K562 (cell line): ENCODE data around the gene PIM3. TPM values are rescaled to one million over a fixed set of nuclear protein-coding genes. Genes with fewer than 3 reads are reported as not detected.

Source experiments
- ETV5 ChIP-seq: sonication (generic); formaldehyde crosslinking; IDR thresholded peaks from 2 replicates; pipeline ENCODE4 v1.4.0; 2020; ENCODE audit warnings: low read depth, mild to moderate bottlenecking, missing genetic modification reagents
- HDAC6 ChIP-seq: IDR thresholded peaks from 2 replicates; pipeline ENCODE4 v1.6.1; 2012; ENCODE audit warnings: low read depth, mild to moderate bottlenecking, control low read depth, inconsistent platforms, low read length, moderate library complexity
- MBD2 ChIP-seq: sonication (generic); IDR thresholded peaks from 2 replicates; pipeline ENCODE4 v1.6.1; 2016; ENCODE audit warnings: low read depth, borderline replicate concordance
- MYBL2 ChIP-seq, 2 experiments: fragments of 450-650 bp in 1 of 2; sonication (generic) in 1 of 2; formaldehyde crosslinking in 1 of 2; IDR thresholded peaks; 2 replicates each; pipeline versions ENCODE4 v1.6.1 to v1.8.1; 2017 to 2022; ENCODE audit warnings: borderline replicate concordance in 1 of 2, inconsistent platforms in 1 of 2, low read depth in 1 of 2, mild to moderate bottlenecking in 1 of 2, missing genetic modification reagents in 1 of 2, moderate library complexity in 1 of 2
- SMC3 ChIP-seq: conservative IDR thresholded peaks from 2 replicates; pipeline ENCODE4 v1.6.1; 2011; ENCODE audit warnings: low read depth, low read length, improper control_type of control experiment; ENCODE audit not compliant: insufficient read depth
- YY1 ChIP-seq, 3 experiments: IDR thresholded peaks; 2 replicates each; pipeline ENCODE4 v1.6.1; 2011; ENCODE audit warnings: low read length in 2 of 3, mild to moderate bottlenecking in 2 of 3, moderate library complexity in 2 of 3, borderline replicate concordance in 1 of 3, control low read depth in 1 of 3, low read depth in 1 of 3; ENCODE audit not compliant: insufficient read depth in 3 of 3, insufficient replicate concordance in 2 of 3, control insufficient read depth in 1 of 3, insufficient read length in 1 of 3; ENCODE audit errors: extremely low read depth in 1 of 3
- ZFP30 ChIP-seq: fragments of 250-450 bp; sonication (Bioruptor Pico); IDR thresholded peaks from 2 replicates; pipeline ENCODE4 v1.8.0; 2022; ENCODE audit warnings: moderate library complexity, mild to moderate bottlenecking, inconsistent platforms, borderline replicate concordance
- polyA plus RNA-seq, 8 experiments: library from polyadenylated mRNA; depleted of rRNA in 4 of 8; stranded (reverse) in 5 of 8; unstranded in 3 of 8; fragments of >200 nt; fragmentation: Nextera tagmentation in 2 of 8; fragmentation: Illumina TruSeq in 1 of 8; extraction: Ambion mirVana in 2 of 8; extraction: Trizol in 1 of 8; gene quantifications; 2 replicates each; pipeline versions ENCODE4 v1.2.1 to v1.2.3, GENCODE V29; 2011 to 2014; ENCODE audit warnings: inconsistent platforms in 1 of 8, missing spikeins in 1 of 8
- total RNA-seq, 7 experiments: library from RNA; depleted of rRNA in 6 of 7; stranded (reverse); fragments of >200 nt in 6 of 7; fragmentation: Illumina TruSeq in 2 of 7; extraction: Trizol in 2 of 7; gene quantifications; 2 replicates each; pipeline versions ENCODE4 v1.2.1 to v1.2.3, GENCODE V29; 2011 to 2021; ENCODE audit warnings: low replicate concordance in 1 of 7
- TF ChIP-seq, protein P1 (sequence below), 2 experiments: fragments of 450-650 bp; formaldehyde crosslinking in 1 of 2; IDR thresholded peaks; 2 replicates each; pipeline versions ENCODE4 v1.4.0 to v1.6.1; 2014 to 2020; ENCODE audit warnings: mild to moderate bottlenecking in 2 of 2, borderline replicate concordance in 1 of 2, low read depth in 1 of 2
- TF ChIP-seq, protein P2 (sequence below): fragments of 250-450 bp; sonication (Bioruptor Pico); IDR thresholded peaks from 2 replicates; pipeline ENCODE4 v1.5.0; 2021; ENCODE audit warnings: mild to moderate bottlenecking, moderate library complexity
- TF ChIP-seq, protein P3 (sequence below): fragments of 200-800 bp; sonication (Bioruptor generic); IDR thresholded peaks from 2 replicates; pipeline ENCODE4 v1.6.1; 2017; ENCODE audit warnings: missing genetic modification characterization, missing compliant biosample characterization

PIM3 gene
- total and polyA plus RNA-seq, 9 of the 15 experiments (the other 6 are each of a cell fraction or from before 2014, with no cell fraction given) = 0.24 to 40.5 (median 5.3) TPM

DNA sequence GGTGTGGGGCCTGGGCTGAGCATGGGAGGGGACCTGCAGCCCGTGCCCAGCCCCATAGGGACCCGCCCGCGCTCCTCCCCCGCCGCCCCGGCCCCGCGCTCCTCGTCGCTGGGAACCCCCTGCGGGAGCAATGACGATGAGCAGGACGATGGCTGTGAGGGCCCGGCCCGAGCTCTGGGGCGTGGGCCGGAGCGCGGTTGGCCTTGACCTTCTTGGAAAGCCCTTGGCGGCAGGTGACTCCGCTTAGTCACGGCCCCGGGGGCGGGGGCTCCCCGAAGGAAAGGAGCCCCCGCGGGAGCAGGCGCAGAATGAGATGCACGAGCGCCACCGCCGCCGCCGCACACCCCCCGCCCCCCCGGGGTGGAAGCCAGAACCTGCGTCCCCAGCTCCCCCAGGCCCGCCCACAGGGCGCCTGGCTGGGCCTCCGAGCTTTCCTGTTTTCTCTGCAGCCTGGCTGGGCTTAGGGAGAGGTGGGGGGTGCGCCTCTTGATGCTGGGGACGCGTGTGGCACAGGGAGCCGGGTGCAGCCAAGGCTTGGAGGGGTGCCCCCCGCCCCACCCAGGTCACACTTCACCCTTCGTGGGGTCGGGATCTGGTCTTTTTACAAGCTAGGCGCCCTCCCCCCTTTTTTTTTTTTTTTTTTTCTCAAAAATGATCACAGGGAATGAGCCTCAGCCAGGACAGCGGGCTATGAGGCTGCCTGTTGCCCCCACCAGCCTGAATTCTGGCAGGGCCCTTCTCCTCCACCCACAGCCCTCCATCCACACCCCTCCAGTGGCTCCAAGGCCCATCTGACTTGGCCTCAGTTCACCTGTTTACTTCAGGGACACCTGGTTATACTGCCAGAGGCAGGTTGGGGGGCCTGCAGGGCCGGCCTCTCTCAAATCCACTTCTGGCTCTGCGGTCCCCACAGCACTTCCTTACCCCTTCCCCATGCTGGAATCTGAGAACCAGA is 24.3 kb upstream of the PIM3 start (continued):
- TF ChIP-seq, protein P1, sequence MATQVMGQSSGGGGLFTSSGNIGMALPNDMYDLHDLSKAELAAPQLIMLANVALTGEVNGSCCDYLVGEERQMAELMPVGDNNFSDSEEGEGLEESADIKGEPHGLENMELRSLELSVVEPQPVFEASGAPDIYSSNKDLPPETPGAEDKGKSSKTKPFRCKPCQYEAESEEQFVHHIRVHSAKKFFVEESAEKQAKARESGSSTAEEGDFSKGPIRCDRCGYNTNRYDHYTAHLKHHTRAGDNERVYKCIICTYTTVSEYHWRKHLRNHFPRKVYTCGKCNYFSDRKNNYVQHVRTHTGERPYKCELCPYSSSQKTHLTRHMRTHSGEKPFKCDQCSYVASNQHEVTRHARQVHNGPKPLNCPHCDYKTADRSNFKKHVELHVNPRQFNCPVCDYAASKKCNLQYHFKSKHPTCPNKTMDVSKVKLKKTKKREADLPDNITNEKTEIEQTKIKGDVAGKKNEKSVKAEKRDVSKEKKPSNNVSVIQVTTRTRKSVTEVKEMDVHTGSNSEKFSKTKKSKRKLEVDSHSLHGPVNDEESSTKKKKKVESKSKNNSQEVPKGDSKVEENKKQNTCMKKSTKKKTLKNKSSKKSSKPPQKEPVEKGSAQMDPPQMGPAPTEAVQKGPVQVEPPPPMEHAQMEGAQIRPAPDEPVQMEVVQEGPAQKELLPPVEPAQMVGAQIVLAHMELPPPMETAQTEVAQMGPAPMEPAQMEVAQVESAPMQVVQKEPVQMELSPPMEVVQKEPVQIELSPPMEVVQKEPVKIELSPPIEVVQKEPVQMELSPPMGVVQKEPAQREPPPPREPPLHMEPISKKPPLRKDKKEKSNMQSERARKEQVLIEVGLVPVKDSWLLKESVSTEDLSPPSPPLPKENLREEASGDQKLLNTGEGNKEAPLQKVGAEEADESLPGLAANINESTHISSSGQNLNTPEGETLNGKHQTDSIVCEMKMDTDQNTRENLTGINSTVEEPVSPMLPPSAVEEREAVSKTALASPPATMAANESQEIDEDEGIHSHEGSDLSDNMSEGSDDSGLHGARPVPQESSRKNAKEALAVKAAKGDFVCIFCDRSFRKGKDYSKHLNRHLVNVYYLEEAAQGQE (IDR thresholded peaks at IDR 0.05; ENCODE audit: borderline replicate concordance) = no peak
- TF ChIP-seq, protein P1 (CRISPR knock-in tag; IDR thresholded peaks at IDR 0.05; ENCODE audit: low read depth) = no peak
- TF ChIP-seq HDAC6 (no peak), ZFP30 (CRISPR knock-in tag) (no peak), ETV5 (no peak), MYBL2 (IDR thresholded peaks at IDR 0.05; ENCODE audit: low read depth) (no peak), MYBL2 (CRISPR knock-in tag; IDR thresholded peaks at IDR 0.05; ENCODE audit: borderline replicate concordance) (no peak), MBD2 (0 out of 2 replicates have a peak, but pooled peaks have one; percentile 37), SMC3 (no peak), YY1 (IDR thresholded peaks at IDR 0.05; ENCODE audit: borderline replicate concordance in 1 of 3, control insufficient read depth in 1 of 3, extremely low read depth in 1 of 3, insufficient read depth in 3 of 3, insufficient read length in 1 of 3, insufficient replicate concordance in 2 of 3, low read depth in 1 of 3, low read length in 2 of 3) (no peak)
- TF ChIP-seq, protein P2, sequence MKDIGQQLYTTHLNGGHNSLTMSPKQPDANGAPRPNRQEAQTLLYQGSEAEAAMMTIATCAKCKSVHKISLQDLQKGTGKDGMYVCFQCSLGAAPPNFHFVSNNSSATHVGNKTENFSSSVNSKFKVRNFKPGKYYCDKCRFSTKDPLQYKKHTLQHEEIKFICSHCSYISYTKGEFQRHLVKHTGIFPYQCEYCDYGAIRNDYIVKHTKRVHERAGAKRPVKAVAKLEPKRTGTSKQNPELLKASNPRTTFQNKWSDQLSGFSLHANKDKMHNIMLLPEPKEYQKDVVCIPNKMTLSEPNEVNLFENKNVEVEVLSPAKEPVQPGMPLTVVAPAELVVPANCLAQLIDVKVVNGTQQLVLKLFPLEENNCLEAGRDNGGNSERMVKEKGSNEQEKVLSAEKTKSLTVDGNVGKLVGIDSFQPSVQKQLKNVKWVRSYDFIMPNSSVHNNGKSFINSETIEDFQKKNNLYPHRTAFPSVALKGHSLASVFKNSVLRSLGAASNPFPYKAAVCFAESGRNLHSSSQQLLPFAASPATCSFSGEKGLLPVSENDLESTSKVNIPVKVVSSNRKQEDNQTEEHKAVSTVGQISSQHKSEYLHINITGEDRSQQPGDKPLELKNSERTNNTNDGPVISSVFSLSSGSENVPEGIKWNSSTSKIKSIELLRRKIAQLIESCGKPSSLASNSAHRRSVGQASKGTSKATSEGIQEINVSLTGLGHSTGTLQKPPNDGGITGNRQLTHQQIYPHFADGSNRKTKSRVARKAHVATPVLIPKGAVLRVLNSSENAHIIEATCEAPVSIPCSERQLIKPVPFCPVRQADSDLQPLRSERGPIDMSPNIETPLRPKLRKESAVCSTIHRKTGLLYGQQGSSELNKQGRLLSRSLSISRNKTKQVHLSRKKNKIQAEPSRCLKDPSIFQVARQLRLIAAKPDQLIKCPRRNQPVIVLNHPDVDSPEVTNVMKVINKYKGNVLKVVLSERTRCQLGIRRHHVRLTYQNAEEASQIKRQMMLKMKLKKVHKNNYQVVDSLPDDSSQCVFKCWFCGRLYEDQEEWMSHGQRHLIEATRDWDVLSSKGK (CRISPR knock-in tag) = no peak
- TF ChIP-seq, protein P3, sequence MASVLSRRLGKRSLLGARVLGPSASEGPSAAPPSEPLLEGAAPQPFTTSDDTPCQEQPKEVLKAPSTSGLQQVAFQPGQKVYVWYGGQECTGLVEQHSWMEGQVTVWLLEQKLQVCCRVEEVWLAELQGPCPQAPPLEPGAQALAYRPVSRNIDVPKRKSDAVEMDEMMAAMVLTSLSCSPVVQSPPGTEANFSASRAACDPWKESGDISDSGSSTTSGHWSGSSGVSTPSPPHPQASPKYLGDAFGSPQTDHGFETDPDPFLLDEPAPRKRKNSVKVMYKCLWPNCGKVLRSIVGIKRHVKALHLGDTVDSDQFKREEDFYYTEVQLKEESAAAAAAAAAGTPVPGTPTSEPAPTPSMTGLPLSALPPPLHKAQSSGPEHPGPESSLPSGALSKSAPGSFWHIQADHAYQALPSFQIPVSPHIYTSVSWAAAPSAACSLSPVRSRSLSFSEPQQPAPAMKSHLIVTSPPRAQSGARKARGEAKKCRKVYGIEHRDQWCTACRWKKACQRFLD (CRISPR knock-in tag) = no peak
